A673 (cell line): ENCODE results near the gene MRPL45.

Source experiments
- CTCF ChIP-seq: fragments of 300-800, 200-600 bp; sonication (generic); conservative IDR thresholded peaks from 2 replicates; pipeline ENCODE4 v1.5.1; 2017; ENCODE audit warnings: low read depth, mild to moderate bottlenecking, antibody characterized with exemption, low read length, moderate library complexity, mixed read lengths
- EZH2 ChIP-seq: fragments of 200-600 bp; sonication (generic); IDR thresholded peaks from 2 replicates; pipeline ENCODE4 v1.6.1; 2017; ENCODE audit warnings: borderline replicate concordance, low read depth, mild to moderate bottlenecking, mixed read lengths, antibody characterized with exemption, low read length; ENCODE audit not compliant: poor library complexity, severe bottlenecking

- TF ChIP-seq CTCF (peak; percentile 76), EZH2 (no peak)
Measured at GRCh38 chr17:38333635-38334295, 36.8 kb downstream of the MRPL45 start.
